Smooth muscle cell (in vitro differentiated cells): ENCODE results near the gene MAST3. TPM values are rescaled to one million over a fixed set of nuclear protein-coding genes. Genes with fewer than 3 reads are reported as not detected.

Experiments
- DNase-seq: peaks from one replicate; lab custom pipeline; 2025; ENCODE audit not compliant: unreplicated experiment; lab: John Stamatoyannopoulos, UW
- H2AFZ ChIP-seq: fragments of 200-600 bp; sonication (generic); 2 replicates; pipeline ENCODE4 v1.6.0; 2016; ENCODE audit warnings: antibody characterized with exemption, low read depth, mild to moderate bottlenecking
- H3F3A ChIP-seq: fragments of 200-600 bp; sonication (generic); 2 replicates; pipeline ENCODE4 v1.6.0; 2017; ENCODE audit warnings: antibody characterized with exemption, low read depth
- H3K27ac ChIP-seq: fragments of 200-600 bp; sonication (generic); 2 replicates; pipeline ENCODE4 v1.5.1; 2016; ENCODE audit warnings: low read depth, mild to moderate bottlenecking
- H3K27me3 ChIP-seq: fragments of 200-600 bp; sonication (generic); 2 replicates; pipeline ENCODE4 v1.6.1; 2016; ENCODE audit warnings: low read depth, mild to moderate bottlenecking
- H3K36me3 ChIP-seq: fragments of 200-600 bp; sonication (generic); 2 replicates; pipeline ENCODE4 v1.5.1; 2016; ENCODE audit warnings: low read depth
- H3K4me1 ChIP-seq: fragments of 200-600 bp; sonication (generic); 2 replicates; pipeline ENCODE4 v1.5.1; 2016; ENCODE audit warnings: low read depth
- H3K4me2 ChIP-seq: fragments of 200-600 bp; sonication (generic); 2 replicates; pipeline ENCODE4 v1.6.0; 2016; ENCODE audit warnings: mild to moderate bottlenecking
- H3K4me3 ChIP-seq: fragments of 200-600 bp; sonication (generic); 2 replicates; pipeline ENCODE4 v1.5.1; 2016; ENCODE audit warnings: mild to moderate bottlenecking
- H3K79me2 ChIP-seq: fragments of 200-600 bp; sonication (generic); 2 replicates; pipeline ENCODE4 v1.6.0; 2016; ENCODE audit warnings: low read depth, mild to moderate bottlenecking
- H3K9ac ChIP-seq: fragments of 200-600 bp; sonication (generic); 2 replicates; pipeline ENCODE4 v1.6.0; 2016; ENCODE audit warnings: low read depth
- H3K9me3 ChIP-seq: fragments of 200-600 bp; sonication (generic); replicated peaks from 2 replicates; pipeline ENCODE4 v1.5.1; 2016; ENCODE audit warnings: low read depth
- H4K20me1 ChIP-seq: fragments of 200-600 bp; sonication (generic); 2 replicates; pipeline ENCODE4 v1.6.0; 2016; ENCODE audit warnings: low read depth
- CTCF ChIP-seq: fragments of 200-600 bp; sonication (generic); IDR thresholded peaks from 2 replicates; pipeline ENCODE4 v1.5.1; 2017; ENCODE audit warnings: borderline replicate concordance, mild to moderate bottlenecking, antibody characterized with exemption; ENCODE audit not compliant: insufficient read depth, poor library complexity, severe bottlenecking
- WGBS: methylation state at CpG from one replicate; pipeline ENCODE4 v1.1.7; 2016; ENCODE audit warnings: low lambda C conversion rate; 5-methylcytosine and 5-hydroxymethylcytosine counted together
- polyA plus RNA-seq: library from polyadenylated mRNA; unstranded; fragments of >200 nt; fragmentation: Nextera tagmentation; extraction: Ambion mirVana; gene quantifications from 2 replicates; pipeline ENCODE4 v1.2.1, GENCODE V29; 2016
- total RNA-seq: library from RNA; depleted of rRNA; stranded (reverse); fragments of >200 nt; gene quantifications from 2 replicates; pipeline ENCODE4 v1.2.3, GENCODE V29; 2014

MAST3 gene
- total and polyA plus RNA-seq, 2 experiments from 2014 or later: 4.3 TPM

- Histone ChIP-seq H3K9me3 (no peaks in the 10 kb centered on the region), H3K79me2 (peaks cover 9% of the 10 kb centered on the region), H3K27me3 (no peaks in the 10 kb centered on the region), H3K4me1 (peaks cover 3% of the 10 kb centered on the region), H3K27ac (no peak overlapping the region), H3K36me3 (no peaks in the 10 kb centered on the region), H2AFZ (no peak overlapping the region), H3K4me3 (no peak overlapping the region), H4K20me1 (peaks cover 33% of the 10 kb centered on the region), H3K9ac (no peak overlapping the region), H3F3A (no peaks in the 10 kb centered on the region), H3K4me2 (no peak overlapping the region)
- DNase-seq: no peak
- 95% methylated on average over 10 of the region's 10 CpGs for whole genome bisulfite sequencing
- no peak for TF ChIP-seq CTCF
Measured at GRCh38 chr19:18159810-18160209, 62.2 kb downstream of the MAST3 start.

GRCh38 chr19:18160493-18160970 lies 63.0 kb downstream of the MAST3 start:
- peak overlapping the region; percentile 76 for H3K4me2 ChIP-seq
- H3K27me3 ChIP-seq: no peaks in the 10 kb centered on the region
- no peaks in the 10 kb centered on the region for H3F3A ChIP-seq
- DNase-seq: no peak
- H3K36me3 ChIP-seq: no peaks in the 10 kb centered on the region
- H2AFZ ChIP-seq: no peak overlapping the region
- no peak overlapping the region for H3K4me3 ChIP-seq
- 93% methylated on average over 13 of the region's 13 CpGs for WGBS
- TF ChIP-seq CTCF: no peak
- peaks cover 26% of the 10 kb centered on the region for H4K20me1 ChIP-seq
- no peak overlapping the region for H3K27ac ChIP-seq
- H3K4me1 ChIP-seq: peaks cover 3% of the 10 kb centered on the region
- H3K79me2 ChIP-seq: peaks cover 3% of the 10 kb centered on the region
- no peaks in the 10 kb centered on the region for H3K9me3 ChIP-seq
- H3K9ac ChIP-seq: no peak overlapping the region

- Histone ChIP-seq H3K4me1 (peaks cover 3% of the 10 kb centered on the region), H3K27me3 (no peaks in the 10 kb centered on the region), H3K4me3 (peak overlapping the region; percentile 29), H3K9ac (no peak overlapping the region), H3K36me3 (no peaks in the 10 kb centered on the region), H3K27ac (no peak overlapping the region), H3K4me2 (peak overlapping the region; percentile 76), H3K79me2 (no peaks in the 10 kb centered on the region), H2AFZ (no peak overlapping the region), H3K9me3 (no peaks in the 10 kb centered on the region), H4K20me1 (peaks cover 23% of the 10 kb centered on the region), H3F3A (no peaks in the 10 kb centered on the region)
- 25% methylated on average over 58 of the region's 66 CpGs for WGBS
- TF ChIP-seq CTCF: peak; percentile 58
- DNase-seq: peak; percentile 16
Measured at GRCh38 chr19:18160971-18161635, 63.5 kb downstream of the MAST3 start.

GRCh38 chr19:18161636-18162002 lies 64.0 kb downstream of the MAST3 start:
- Histone ChIP-seq H3K27me3 (no peaks in the 10 kb centered on the region), H3K27ac (no peak overlapping the region), H3K9ac (no peak overlapping the region), H2AFZ (no peak overlapping the region), H3K9me3 (no peaks in the 10 kb centered on the region), H3K36me3 (no peaks in the 10 kb centered on the region), H3K4me2 (peak overlapping the region; percentile 76), H3K4me1 (peaks cover 3% of the 10 kb centered on the region), H3F3A (no peaks in the 10 kb centered on the region), H3K4me3 (no peak overlapping the region), H3K79me2 (no peaks in the 10 kb centered on the region), H4K20me1 (peaks cover 22% of the 10 kb centered on the region)
- WGBS: 86% methylated on average over 18 of the region's 19 CpGs
- no peak for TF ChIP-seq CTCF
- DNase-seq: no peak
